ENCODE results near the gene SPATS2. TPM values are rescaled to one million over a fixed set of nuclear protein-coding genes. Genes with fewer than 3 reads are reported as not detected.

The SPATS2 gene
- polyA plus RNA-seq, 1 experiment = 100 TPM

GRCh38 chr12:49545815-49546214 is 178.6 kb downstream of the SPATS2 start:
- TF ChIP-seq CTCF (IDR thresholded peaks at IDR 0.05; ENCODE audit: low read depth, low read length) = no peak
- no peak for DNase-seq (ENCODE audit: low read depth, low spot score)
- Histone ChIP-seq H3K9me3 (ENCODE audit: control insufficient read depth, insufficient read depth, low read length) (no peaks in the 10 kb centered on the region; the same call in 1 of the 2 replicates), H3K27ac (ENCODE audit: low read depth, low read length) (no peak overlapping the region), H3K27me3 (ENCODE audit: control insufficient read depth, insufficient read depth, low read length) (peaks cover 57% of the 10 kb centered on the region), H3K4me3 (ENCODE audit: low read depth, low read length) (no peak overlapping the region)
- ChIA-PET CTCF (no interaction called here), POLR2A (interaction anchor here (0.6 kb wide), 1 partner anchor 179 kb away, joined by 3 read pairs; no protein-coding TSS in a partner anchor)

- H3K4me3 ChIP-seq (ENCODE audit: low read depth, low read length) = no peak overlapping the region
- H3K9me3 ChIP-seq (ENCODE audit: control insufficient read depth, insufficient read depth, low read length) = no peaks in the 10 kb centered on the region; the same call in 1 of the 2 replicates
- H3K27me3 ChIP-seq (ENCODE audit: control insufficient read depth, insufficient read depth, low read length) = peaks cover 53% of the 10 kb centered on the region
- no peak overlapping the region for H3K27ac ChIP-seq (ENCODE audit: low read depth, low read length)
- DNase-seq (ENCODE audit: low read depth, low spot score) = no peak
- ChIA-PET POLR2A (no interaction called here), CTCF (no interaction called here)
- TF ChIP-seq CTCF (IDR thresholded peaks at IDR 0.05; ENCODE audit: low read depth, low read length) = no peak
Observed at GRCh38 chr12:49546481-49546880, 179.2 kb downstream of the SPATS2 start.

DNA sequence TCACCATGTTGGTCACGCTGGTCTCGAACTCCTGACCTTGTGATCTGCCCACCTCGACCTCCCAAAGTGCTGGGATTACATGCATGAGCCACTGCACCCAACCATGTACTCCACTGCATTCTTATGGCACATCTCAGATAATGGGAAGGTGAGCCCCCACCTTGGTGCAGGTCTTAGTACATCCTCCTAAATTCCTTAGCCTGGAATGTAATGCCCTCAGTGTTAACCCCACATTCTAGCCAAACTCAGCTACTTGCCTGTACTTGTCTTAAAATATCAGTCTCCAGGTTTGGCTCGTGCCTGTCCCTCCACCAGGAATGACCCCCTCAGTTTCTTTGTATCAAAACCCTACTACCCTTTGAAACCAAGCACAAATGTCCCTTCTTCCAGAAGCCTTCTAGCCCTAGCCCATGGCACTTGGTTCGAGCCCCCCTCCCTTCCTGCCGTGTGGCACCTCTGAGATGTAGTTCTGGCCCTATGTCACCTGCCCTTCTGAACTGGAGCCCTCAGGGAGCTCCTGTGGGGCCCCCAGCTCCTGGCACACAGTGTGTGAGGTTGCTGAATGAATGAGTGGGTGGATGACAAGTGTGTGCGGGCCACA is 179.9 kb downstream of the SPATS2 start:
- H3K27me3 ChIP-seq (ENCODE audit: control insufficient read depth, insufficient read depth, low read length) = peaks cover 57% of the 10 kb centered on the region
- no peak overlapping the region for H3K27ac ChIP-seq (ENCODE audit: low read depth, low read length)
- no peak overlapping the region for H3K4me3 ChIP-seq (ENCODE audit: low read depth, low read length)
- no peaks in the 10 kb centered on the region; the same call in 1 of the 2 replicates for H3K9me3 ChIP-seq (ENCODE audit: control insufficient read depth, insufficient read depth, low read length)
- ChIA-PET CTCF (no interaction called here), POLR2A (no interaction called here)
- no peak for DNase-seq (ENCODE audit: low read depth, low spot score)
- TF ChIP-seq CTCF (IDR thresholded peaks at IDR 0.05; ENCODE audit: low read depth, low read length) = no peak

DNA sequence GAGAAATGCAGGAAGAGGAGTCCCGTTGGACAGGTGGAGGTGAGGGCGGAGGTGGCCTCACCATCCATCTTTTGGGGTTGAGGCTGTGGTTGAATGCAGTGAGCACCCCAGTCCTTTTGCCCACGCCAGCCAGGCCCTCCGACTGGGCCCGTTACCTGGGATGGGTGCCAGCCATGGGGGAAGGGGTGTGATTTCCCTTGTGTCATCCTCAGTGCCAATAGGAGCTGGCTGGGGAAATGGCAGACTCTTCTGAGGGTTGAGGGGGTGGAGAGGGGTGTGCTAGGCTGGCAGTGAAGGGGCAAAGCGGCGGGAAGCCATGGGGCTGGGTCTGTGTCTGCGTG is 181.2 kb downstream of the SPATS2 start:
- H3K4me3 ChIP-seq (ENCODE audit: low read depth, low read length) = no peak overlapping the region
- TF ChIP-seq CTCF (IDR thresholded peaks at IDR 0.05; ENCODE audit: low read depth, low read length) = no peak
- no peak for DNase-seq (ENCODE audit: low read depth, low spot score)
- no peak overlapping the region for H3K27ac ChIP-seq (ENCODE audit: low read depth, low read length)
- CTCF ChIA-PET = no interaction called here
- peaks cover 54% of the 10 kb centered on the region for H3K27me3 ChIP-seq (ENCODE audit: control insufficient read depth, insufficient read depth, low read length)
- POLR2A ChIA-PET = no interaction called here
- no peaks in the 10 kb centered on the region; the same call in 1 of the 2 replicates for H3K9me3 ChIP-seq (ENCODE audit: control insufficient read depth, insufficient read depth, low read length)

GRCh38 chr12:49548822-49549648 is 181.8 kb downstream of the SPATS2 start:
- no peak for DNase-seq (ENCODE audit: low read depth, low spot score)
- CTCF ChIA-PET = no interaction called here

More at GRCh38 chr12:49548822-49549648, 181.8 kb downstream of the SPATS2 start:
- no peaks in the 10 kb centered on the region; the same call in 1 of the 2 replicates for H3K9me3 ChIP-seq (ENCODE audit: control insufficient read depth, insufficient read depth, low read length)
- peak; percentile 42 for TF ChIP-seq CTCF (IDR thresholded peaks at IDR 0.05; ENCODE audit: low read depth, low read length)
- peaks cover 51% of the 10 kb centered on the region for H3K27me3 ChIP-seq (ENCODE audit: control insufficient read depth, insufficient read depth, low read length)
- no peak overlapping the region for H3K27ac ChIP-seq (ENCODE audit: low read depth, low read length)
- peak overlapping the region; percentile 41; the same call in 1 of the 2 replicates for H3K4me3 ChIP-seq (ENCODE audit: low read depth, low read length)
- POLR2A ChIA-PET = no interaction called here
